Subcutaneous abdominal adipose tissue (tissue), 5 donors: ENCODE measurements around the gene ATXN7L1.

Experiments used
- H3K27ac ChIP-seq: one replicate; pipeline ENCODE4 v1.7.0; 2013; ENCODE audit warnings: low read depth, mild to moderate bottlenecking, inconsistent platforms, low read length, moderate library complexity
- H3K27me3 ChIP-seq, 5 donors: one replicate each; pipeline ENCODE4 v1.7.0; 2013; ENCODE audit warnings: low read length in 5 of 5, inconsistent platforms in 1 of 5; ENCODE audit not compliant: control insufficient read depth in 5 of 5, insufficient read depth in 4 of 5
- H3K36me3 ChIP-seq, 5 donors: one replicate each; pipeline ENCODE4 v1.7.0; 2013; ENCODE audit warnings: low read length in 5 of 5; ENCODE audit not compliant: control insufficient read depth in 5 of 5, insufficient read depth in 5 of 5
- H3K4me1 ChIP-seq, 5 donors: one replicate each; pipeline ENCODE4 v1.7.0; 2013; ENCODE audit warnings: low read length in 5 of 5, mild to moderate bottlenecking in 3 of 5, moderate library complexity in 1 of 5; ENCODE audit not compliant: control insufficient read depth in 5 of 5, insufficient read depth in 5 of 5
- H3K4me3 ChIP-seq, 5 donors: one replicate each; pipeline ENCODE4 v1.7.0; 2013; ENCODE audit warnings: low read length in 5 of 5, low read depth in 1 of 5
- H3K9ac ChIP-seq, 5 donors: one replicate each; pipeline ENCODE4 v1.7.0; 2013; ENCODE audit warnings: low read length in 5 of 5, mild to moderate bottlenecking in 4 of 5, moderate library complexity in 3 of 5
- H3K9me3 ChIP-seq, 5 donors: one replicate each; pipeline ENCODE4 v1.7.0; 2013; ENCODE audit warnings: low read length in 5 of 5; ENCODE audit not compliant: control insufficient read depth in 5 of 5
- donor health status: healthy.
- donor health status: healthy.
- donor health status: healthy.
- donor health status: healthy.
- donor health status: healthy.

The ATXN7L1 gene, protein sequence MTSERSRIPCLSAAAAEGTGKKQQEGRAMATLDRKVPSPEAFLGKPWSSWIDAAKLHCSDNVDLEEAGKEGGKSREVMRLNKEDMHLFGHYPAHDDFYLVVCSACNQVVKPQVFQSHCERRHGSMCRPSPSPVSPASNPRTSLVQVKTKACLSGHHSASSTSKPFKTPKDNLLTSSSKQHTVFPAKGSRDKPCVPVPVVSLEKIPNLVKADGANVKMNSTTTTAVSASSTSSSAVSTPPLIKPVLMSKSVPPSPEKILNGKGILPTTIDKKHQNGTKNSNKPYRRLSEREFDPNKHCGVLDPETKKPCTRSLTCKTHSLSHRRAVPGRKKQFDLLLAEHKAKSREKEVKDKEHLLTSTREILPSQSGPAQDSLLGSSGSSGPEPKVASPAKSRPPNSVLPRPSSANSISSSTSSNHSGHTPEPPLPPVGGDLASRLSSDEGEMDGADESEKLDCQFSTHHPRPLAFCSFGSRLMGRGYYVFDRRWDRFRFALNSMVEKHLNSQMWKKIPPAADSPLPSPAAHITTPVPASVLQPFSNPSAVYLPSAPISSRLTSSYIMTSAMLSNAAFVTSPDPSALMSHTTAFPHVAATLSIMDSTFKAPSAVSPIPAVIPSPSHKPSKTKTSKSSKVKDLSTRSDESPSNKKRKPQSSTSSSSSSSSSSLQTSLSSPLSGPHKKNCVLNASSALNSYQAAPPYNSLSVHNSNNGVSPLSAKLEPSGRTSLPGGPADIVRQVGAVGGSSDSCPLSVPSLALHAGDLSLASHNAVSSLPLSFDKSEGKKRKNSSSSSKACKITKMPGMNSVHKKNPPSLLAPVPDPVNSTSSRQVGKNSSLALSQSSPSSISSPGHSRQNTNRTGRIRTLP

GRCh38 chr7:105876091-105876963, at the start of gene ATXN7L1:
TSS of gene ATXN7L1 (minus strand) at chr7:105876599. CDS start at chr7:105876558, 41 bp downstream.
- Histone ChIP-seq H3K4me1 (peaks cover 7 to 39% (median 35%) of the 10 kb centered on the region in 5 donors), H3K9me3 (no peaks in the 10 kb centered on the region), H3K27me3 (no peaks in the 10 kb centered on the region), H3K36me3 (peaks cover 0 to 7% (median 0%) of the 10 kb centered on the region in 5 donors), H3K27ac (peak within 1 kb of the TSS; percentile 94), H3K9ac (peak within 1 kb of the TSS; percentile 88 to 100 (median 95)), H3K4me3 (peak within 1 kb of the TSS; percentile 81 to 96 (median 92))

- peaks cover 0 to 10% (median 0%) of the 10 kb centered on the region in 5 donors for H3K9me3 ChIP-seq
- peaks cover 0 to 9% (median 3%) of the 10 kb centered on the region in 5 donors for H3K36me3 ChIP-seq
- H3K9ac ChIP-seq, result no peak overlapping the region
- no peaks in the 10 kb centered on the region for H3K27me3 ChIP-seq
- H3K4me1 ChIP-seq, result peaks cover 0 to 7% (median 0%) of the 10 kb centered on the region in 5 donors
- no peak overlapping the region for H3K4me3 ChIP-seq
- H3K27ac ChIP-seq, result no peak overlapping the region
Observed at GRCh38 chr7:105926131-105926530, 49.7 kb upstream of the ATXN7L1 start.

- H3K27me3 ChIP-seq, result no peaks in the 10 kb centered on the region
- no peak overlapping the region for H3K9ac ChIP-seq
- H3K4me1 ChIP-seq, result peaks cover 0 to 7% (median 0%) of the 10 kb centered on the region in 5 donors
- H3K9me3 ChIP-seq, result peaks cover 0 to 10% (median 0%) of the 10 kb centered on the region in 5 donors
- no peak overlapping the region for H3K27ac ChIP-seq
- H3K36me3 ChIP-seq, result peaks cover 0 to 9% (median 3%) of the 10 kb centered on the region in 5 donors
- H3K4me3 ChIP-seq, result no peak overlapping the region
Observed at GRCh38 chr7:105924945-105925344, 48.5 kb upstream of the ATXN7L1 start.

DNA sequence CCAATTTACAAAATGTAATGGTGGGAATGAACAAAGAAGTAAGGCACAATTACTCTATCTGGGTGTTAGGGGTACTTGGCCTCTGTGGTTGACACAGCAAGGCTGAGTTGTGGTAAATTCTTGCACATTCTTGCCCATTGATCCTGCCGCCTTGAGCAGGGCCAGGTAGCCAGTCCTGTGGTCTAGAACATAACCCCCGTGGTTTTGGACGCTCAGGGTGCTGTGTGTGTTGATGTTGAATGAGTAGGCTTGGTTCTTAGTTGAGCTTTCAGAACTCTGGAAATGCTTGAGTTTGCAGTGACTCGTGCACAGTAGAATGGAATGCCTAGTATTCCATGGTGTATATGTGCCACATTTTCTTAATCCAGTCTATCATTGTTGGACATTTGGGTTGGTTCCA, 44.4 kb upstream of the ATXN7L1 start:
- no peaks in the 10 kb centered on the region for H3K27me3 ChIP-seq
- H3K36me3 ChIP-seq, result peaks cover 0 to 14% (median 5%) of the 10 kb centered on the region in 5 donors
- H3K27ac ChIP-seq, result no peak overlapping the region

DNA sequence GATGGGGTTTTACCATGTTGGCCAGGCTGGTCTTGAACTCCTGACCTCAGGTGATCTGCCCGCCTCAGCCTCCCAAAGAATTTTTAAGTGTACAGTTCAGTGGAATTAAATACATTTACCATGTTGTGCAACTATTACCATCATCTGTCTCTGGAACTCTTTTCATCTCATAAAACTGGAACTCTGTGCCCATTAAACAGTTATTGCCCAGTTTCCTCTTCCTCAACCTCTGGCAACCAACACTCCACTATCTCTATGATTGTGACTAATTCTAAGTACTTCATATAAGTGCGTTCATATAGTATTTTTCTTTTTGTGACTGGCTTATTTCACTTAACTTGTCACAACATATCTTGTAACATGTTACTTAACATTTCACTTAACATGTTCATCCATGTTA, 41.3 kb upstream of the ATXN7L1 start:
- no peak overlapping the region for H3K9ac ChIP-seq
- no peaks in the 10 kb centered on the region for H3K4me1 ChIP-seq
- H3K9me3 ChIP-seq, result no peaks in the 10 kb centered on the region
- no peaks in the 10 kb centered on the region for H3K27me3 ChIP-seq
- H3K36me3 ChIP-seq, result peaks cover 0 to 21% (median 11%) of the 10 kb centered on the region in 5 donors
- H3K27ac ChIP-seq, result no peak overlapping the region
- no peak overlapping the region for H3K4me3 ChIP-seq

More for the DNA sequence above, 44.4 kb upstream of the ATXN7L1 start:
- H3K4me3 ChIP-seq, result no peak overlapping the region
- peaks cover 0 to 10% (median 0%) of the 10 kb centered on the region in 5 donors for H3K9me3 ChIP-seq
- no peak overlapping the region for H3K9ac ChIP-seq
- H3K4me1 ChIP-seq, result peaks cover 0 to 3% (median 0%) of the 10 kb centered on the region in 5 donors

GRCh38 chr7:105916603-105917002, 40.2 kb upstream of the ATXN7L1 start:
- Histone ChIP-seq H3K27me3 (no peaks in the 10 kb centered on the region), H3K36me3 (peaks cover 0 to 26% (median 14%) of the 10 kb centered on the region in 5 donors), H3K4me3 (no peak overlapping the region), H3K4me1 (no peaks in the 10 kb centered on the region), H3K9me3 (no peaks in the 10 kb centered on the region), H3K27ac (no peak overlapping the region), H3K9ac (no peak overlapping the region)

DNA sequence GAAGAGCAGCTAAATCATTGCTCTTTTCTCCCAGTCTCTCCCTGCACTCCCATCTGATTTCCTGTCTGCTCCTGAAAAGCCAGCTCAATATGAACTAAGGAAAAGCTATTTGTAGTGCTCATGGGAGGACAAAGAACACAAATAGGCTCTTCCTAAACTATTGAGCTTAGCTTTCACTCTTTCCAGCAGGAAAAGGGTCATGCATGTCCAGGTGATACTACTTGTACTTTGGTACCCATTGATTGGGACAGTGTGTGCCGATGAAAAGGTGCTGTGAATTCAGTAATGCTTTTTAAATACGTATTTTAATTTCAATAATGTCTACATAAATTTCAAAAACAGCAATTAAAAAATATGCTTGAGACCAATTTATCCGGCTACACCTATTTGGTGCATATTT, 37.5 kb upstream of the ATXN7L1 start:
- Histone ChIP-seq H3K4me3 (no peak overlapping the region), H3K27ac (no peak overlapping the region), H3K9me3 (no peaks in the 10 kb centered on the region), H3K4me1 (no peaks in the 10 kb centered on the region), H3K36me3 (peaks cover 0 to 26% (median 21%) of the 10 kb centered on the region in 5 donors), H3K9ac (no peak overlapping the region), H3K27me3 (no peaks in the 10 kb centered on the region)

GRCh38 chr7:105911961-105912575, 35.7 kb upstream of the ATXN7L1 start:
- Histone ChIP-seq H3K4me1 (no peaks in the 10 kb centered on the region), H3K9me3 (no peaks in the 10 kb centered on the region), H3K27ac (no peak overlapping the region), H3K9ac (no peak overlapping the region), H3K36me3 (peaks cover 0 to 26% (median 21%) of the 10 kb centered on the region in 5 donors), H3K27me3 (no peaks in the 10 kb centered on the region), H3K4me3 (no peak overlapping the region)

DNA sequence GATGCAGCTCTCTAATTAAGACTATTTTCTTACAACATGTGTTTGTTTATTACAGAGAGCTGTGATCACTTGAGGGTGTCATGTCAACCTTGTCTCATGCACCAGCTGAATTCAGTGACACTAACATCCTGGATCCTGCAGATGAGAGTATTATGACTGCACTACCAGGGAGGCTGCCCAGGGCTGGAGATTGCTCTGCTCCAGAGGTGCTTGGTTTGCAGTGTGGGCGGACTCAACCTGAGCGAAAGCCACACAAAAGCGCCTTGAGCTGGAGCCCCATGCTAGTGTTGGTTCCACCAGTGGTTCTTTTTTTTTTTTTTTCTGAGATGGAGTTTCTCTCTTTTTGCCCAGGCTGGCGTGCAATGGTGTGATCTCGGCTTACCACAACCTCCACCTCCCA, 33.8 kb upstream of the ATXN7L1 start:
- H3K9me3 ChIP-seq, result no peaks in the 10 kb centered on the region
- H3K36me3 ChIP-seq, result peaks cover 0 to 22% (median 14%) of the 10 kb centered on the region in 5 donors
- no peak overlapping the region for H3K9ac ChIP-seq
- no peak overlapping the region for H3K27ac ChIP-seq
- H3K4me1 ChIP-seq, result peaks cover 0 to 5% (median 0%) of the 10 kb centered on the region in 5 donors
- H3K27me3 ChIP-seq, result no peaks in the 10 kb centered on the region
- H3K4me3 ChIP-seq, result no peak overlapping the region
